Measurements from ENCODE around the gene PNKP. TPM values are rescaled to one million over a fixed set of nuclear protein-coding genes. Genes with fewer than 3 reads are reported as not detected.

Gene PNKP
- total RNA-seq, 4 donors from 2014 or later = 47.7 to 104 (median 77.7) TPM

DNA sequence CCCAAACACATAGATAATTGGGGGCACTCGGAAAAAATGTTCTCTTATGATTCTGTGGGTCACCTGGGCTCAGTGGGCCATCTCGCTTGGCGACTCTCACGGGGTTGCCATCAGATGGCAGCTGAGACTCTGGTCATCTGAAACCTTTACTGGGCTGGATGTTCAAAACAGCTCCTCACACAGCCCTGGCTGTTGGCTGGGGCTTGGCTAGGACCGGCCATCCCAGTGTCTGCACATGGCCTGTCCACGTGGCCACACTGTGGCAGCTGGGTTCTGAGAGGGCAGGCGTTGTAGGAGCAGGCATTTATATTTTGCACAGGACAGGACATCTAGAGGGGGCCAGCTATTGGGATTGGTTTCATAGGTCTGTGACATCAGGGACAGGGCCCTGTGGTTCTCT lies 33.8 kb downstream of the PNKP start:
- Histone ChIP-seq H3K4me3 (no peak overlapping the region), H3K4me1 (no peaks in the 10 kb centered on the region), H3K27me3 (no peaks in the 10 kb centered on the region), H3K9me3 (no peaks in the 10 kb centered on the region), H3K36me3 (no peaks in the 10 kb centered on the region), H3K27ac (no peak overlapping the region)
- TF ChIP-seq, protein P1, sequence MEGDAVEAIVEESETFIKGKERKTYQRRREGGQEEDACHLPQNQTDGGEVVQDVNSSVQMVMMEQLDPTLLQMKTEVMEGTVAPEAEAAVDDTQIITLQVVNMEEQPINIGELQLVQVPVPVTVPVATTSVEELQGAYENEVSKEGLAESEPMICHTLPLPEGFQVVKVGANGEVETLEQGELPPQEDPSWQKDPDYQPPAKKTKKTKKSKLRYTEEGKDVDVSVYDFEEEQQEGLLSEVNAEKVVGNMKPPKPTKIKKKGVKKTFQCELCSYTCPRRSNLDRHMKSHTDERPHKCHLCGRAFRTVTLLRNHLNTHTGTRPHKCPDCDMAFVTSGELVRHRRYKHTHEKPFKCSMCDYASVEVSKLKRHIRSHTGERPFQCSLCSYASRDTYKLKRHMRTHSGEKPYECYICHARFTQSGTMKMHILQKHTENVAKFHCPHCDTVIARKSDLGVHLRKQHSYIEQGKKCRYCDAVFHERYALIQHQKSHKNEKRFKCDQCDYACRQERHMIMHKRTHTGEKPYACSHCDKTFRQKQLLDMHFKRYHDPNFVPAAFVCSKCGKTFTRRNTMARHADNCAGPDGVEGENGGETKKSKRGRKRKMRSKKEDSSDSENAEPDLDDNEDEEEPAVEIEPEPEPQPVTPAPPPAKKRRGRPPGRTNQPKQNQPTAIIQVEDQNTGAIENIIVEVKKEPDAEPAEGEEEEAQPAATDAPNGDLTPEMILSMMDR (IDR thresholded peaks at IDR 0.05) = no peak
- TF ChIP-seq POLR2A (IDR thresholded peaks at IDR 0.05) = no peak
- intact Hi-C loops (cut with DNase I; ENCODE audit: low total_unique reads) = no loop called here
- no peak for DNase-seq

DNA sequence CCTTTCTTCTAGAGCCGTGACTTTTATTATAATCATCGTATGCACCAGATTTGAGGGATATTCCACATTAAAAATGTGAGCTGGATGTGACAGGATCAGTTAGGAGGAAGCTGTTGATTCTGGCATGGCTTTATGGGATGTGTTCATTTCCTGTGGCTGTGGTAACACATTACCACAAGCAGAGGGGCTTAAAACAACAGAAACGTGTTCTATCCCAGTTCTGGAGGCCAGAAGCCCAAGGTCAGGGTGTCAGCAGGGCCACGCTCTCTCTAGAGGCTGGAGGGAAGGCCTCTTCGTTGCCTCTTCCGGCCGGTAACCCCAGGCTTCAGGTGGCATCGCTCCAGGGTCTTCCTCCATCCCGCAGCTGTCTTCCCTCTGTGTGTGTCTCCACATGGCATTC lies 34.8 kb downstream of the PNKP start:
- TF ChIP-seq, protein P1 (IDR thresholded peaks at IDR 0.05) = no peak
- TF ChIP-seq POLR2A (IDR thresholded peaks at IDR 0.05) = no peak
- no peak overlapping the region for H3K27ac ChIP-seq
- no peaks in the 10 kb centered on the region for H3K36me3 ChIP-seq
- H3K4me3 ChIP-seq = no peak overlapping the region
- H3K4me1 ChIP-seq = no peaks in the 10 kb centered on the region
- no peaks in the 10 kb centered on the region for H3K9me3 ChIP-seq
- intact Hi-C loops (cut with DNase I; ENCODE audit: low total_unique reads) = no loop called here
- DNase-seq = no peak
- H3K27me3 ChIP-seq = no peaks in the 10 kb centered on the region

DNA sequence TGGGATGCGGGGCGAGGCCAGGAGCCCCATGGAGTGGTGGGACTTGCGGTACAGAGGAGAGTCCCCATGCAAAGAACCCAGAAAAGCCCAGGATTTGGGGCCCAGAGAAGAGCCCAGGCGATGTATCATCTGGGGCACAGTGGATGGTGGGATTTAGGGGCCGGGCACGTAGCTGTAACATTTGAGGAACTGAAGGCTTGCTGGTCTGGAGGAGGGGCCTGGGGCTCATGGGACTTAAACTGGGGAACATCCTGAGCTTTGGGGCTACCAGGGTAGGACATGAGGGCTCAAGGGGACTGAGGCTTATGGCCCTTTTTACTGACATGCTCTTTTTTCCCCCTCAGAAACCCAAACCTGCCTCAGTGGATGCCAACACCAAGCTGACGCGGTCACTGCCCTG lies 35.8 kb downstream of the PNKP start:
- H3K36me3 ChIP-seq = no peaks in the 10 kb centered on the region

DNA sequence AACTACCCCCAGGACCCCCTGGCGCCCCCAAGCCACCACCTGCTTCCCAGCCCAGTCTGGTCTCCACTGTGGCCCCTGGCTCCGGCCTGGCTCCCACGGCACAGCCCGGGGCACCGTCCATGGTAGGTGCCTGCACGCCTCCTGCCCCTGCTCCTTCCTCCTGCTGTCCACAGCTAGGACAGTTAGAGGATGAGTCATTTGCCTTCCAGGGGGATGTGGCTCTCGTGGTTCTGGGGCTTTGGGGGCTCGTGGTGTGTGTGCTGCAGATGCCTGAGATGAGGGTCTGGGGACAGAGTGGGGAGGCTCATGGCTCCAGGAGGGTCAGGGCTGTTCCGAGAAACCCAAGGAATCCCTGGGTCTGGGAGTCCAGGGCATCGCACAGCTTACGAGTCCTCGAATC lies 36.6 kb downstream of the PNKP start:
- no peaks in the 10 kb centered on the region for H3K9me3 ChIP-seq
- H3K4me1 ChIP-seq = no peaks in the 10 kb centered on the region
- intact Hi-C loops (cut with DNase I; ENCODE audit: low total_unique reads) = no loop called here
- H3K4me3 ChIP-seq = no peak overlapping the region
- TF ChIP-seq POLR2A (IDR thresholded peaks at IDR 0.05) = no peak
- TF ChIP-seq, protein P1 (IDR thresholded peaks at IDR 0.05) = no peak
- H3K36me3 ChIP-seq = no peaks in the 10 kb centered on the region
- DNase-seq = no peak
- no peaks in the 10 kb centered on the region for H3K27me3 ChIP-seq
- no peak overlapping the region for H3K27ac ChIP-seq

More for the DNA sequence above, 35.8 kb downstream of the PNKP start:
- Histone ChIP-seq H3K4me3 (no peak overlapping the region), H3K27ac (no peak overlapping the region), H3K27me3 (no peaks in the 10 kb centered on the region), H3K4me1 (no peaks in the 10 kb centered on the region), H3K9me3 (no peaks in the 10 kb centered on the region)
- intact Hi-C loops (cut with DNase I; ENCODE audit: low total_unique reads) = no loop called here
- DNase-seq = no peak
- no peak for TF ChIP-seq POLR2A (IDR thresholded peaks at IDR 0.05)
- TF ChIP-seq, protein P1 (IDR thresholded peaks at IDR 0.05) = no peak

DNA sequence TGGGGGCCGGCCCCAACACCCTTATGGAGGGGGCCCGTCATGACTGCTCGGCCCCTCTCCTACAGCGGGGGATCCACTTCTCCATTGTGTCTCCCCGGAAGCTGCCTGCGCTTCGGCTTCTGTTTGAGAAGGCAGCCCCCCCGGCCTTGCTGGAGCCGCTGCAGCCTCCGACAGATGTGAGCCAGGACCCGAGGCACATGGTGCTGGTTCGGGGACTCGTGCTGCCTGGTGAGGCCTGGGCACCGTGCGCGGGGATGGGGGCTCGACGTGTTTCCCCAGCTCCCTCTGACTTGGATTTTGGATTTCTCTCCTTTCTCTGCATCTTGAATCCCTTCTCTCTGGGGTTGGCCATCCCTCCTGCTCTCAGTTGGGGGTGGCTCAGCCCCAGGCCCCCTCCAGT lies 37.7 kb downstream of the PNKP start:
- intact Hi-C loops (cut with DNase I; ENCODE audit: low total_unique reads) = no loop called here
- DNase-seq = no peak
- no peak overlapping the region for H3K4me3 ChIP-seq
- no peaks in the 10 kb centered on the region for H3K9me3 ChIP-seq
- no peak overlapping the region for H3K27ac ChIP-seq
- no peaks in the 10 kb centered on the region for H3K27me3 ChIP-seq
- no peaks in the 10 kb centered on the region for H3K36me3 ChIP-seq
- no peaks in the 10 kb centered on the region for H3K4me1 ChIP-seq
- TF ChIP-seq, protein P1 (IDR thresholded peaks at IDR 0.05) = no peak
- TF ChIP-seq POLR2A (IDR thresholded peaks at IDR 0.05) = no peak
